H9 (cell line): ENCODE results near the gene CHL1. TPM values are rescaled to one million over a fixed set of nuclear protein-coding genes. Genes with fewer than 3 reads are reported as not detected.

Experiments
- DNase-seq: peaks from one replicate; pipeline ENCODE4 v3.0.0-alpha.2; 2017
- H2AFZ ChIP-seq: one replicate; pipeline ENCODE4 v1.6.1; 2013; ENCODE audit warnings: mild to moderate bottlenecking, low read length, control low read depth, moderate library complexity
- H2AK5ac ChIP-seq: 2 replicates; pipeline ENCODE4 v1.6.1; 2013; ENCODE audit warnings: low read length, control low read depth, mixed read lengths; ENCODE audit not compliant: insufficient read length
- H2BK120ac ChIP-seq: one replicate; pipeline ENCODE4 v1.6.1; 2013; ENCODE audit warnings: low read depth, mild to moderate bottlenecking, low read length, control low read depth, inconsistent platforms; ENCODE audit not compliant: poor library complexity, severe bottlenecking
- H2BK12ac ChIP-seq: 2 replicates; pipeline ENCODE4 v1.6.1; 2013; ENCODE audit warnings: low read length, control low read depth, mixed read lengths, low read depth; ENCODE audit not compliant: insufficient read length
- H2BK15ac ChIP-seq: 2 replicates; pipeline ENCODE4 v1.6.1; 2013; ENCODE audit warnings: low read depth, low read length, control low read depth
- H2BK20ac ChIP-seq: one replicate; pipeline ENCODE4 v1.6.1; 2013; ENCODE audit warnings: low read depth, mild to moderate bottlenecking, low read length, control low read depth, inconsistent platforms; ENCODE audit not compliant: poor library complexity, severe bottlenecking
- H2BK5ac ChIP-seq: 2 replicates; pipeline ENCODE4 v1.6.1; 2013; ENCODE audit warnings: low read length, control low read depth, mixed read lengths; ENCODE audit not compliant: insufficient read length
- H3K14ac ChIP-seq: 2 replicates; pipeline ENCODE4 v1.6.1; 2013; ENCODE audit warnings: low read length, control low read depth; ENCODE audit not compliant: insufficient read depth
- H3K18ac ChIP-seq: 2 replicates; pipeline ENCODE4 v1.6.1; 2013; ENCODE audit warnings: low read depth, mild to moderate bottlenecking, mixed read lengths, low read length, control low read depth; ENCODE audit not compliant: insufficient read length
- H3K23ac ChIP-seq: 2 replicates; pipeline ENCODE4 v1.6.1; 2013; ENCODE audit warnings: low read length, control low read depth, mixed read lengths, low read depth; ENCODE audit not compliant: insufficient read length
- H3K23me2 ChIP-seq: 2 replicates; pipeline ENCODE4 v1.6.1; 2013; ENCODE audit warnings: low read depth, mild to moderate bottlenecking, mixed read lengths, low read length, control low read depth; ENCODE audit not compliant: insufficient read length, poor library complexity, severe bottlenecking
- H3K27ac ChIP-seq: 2 replicates; pipeline ENCODE4 v1.5.1; 2013; ENCODE audit warnings: low read length, control low read depth, mixed read lengths, low read depth; ENCODE audit not compliant: insufficient read length
- H3K27me3 ChIP-seq: 2 replicates; pipeline ENCODE4 v1.6.1; 2013; ENCODE audit warnings: low read length, control low read depth, inconsistent platforms; ENCODE audit not compliant: insufficient read depth
- H3K4ac ChIP-seq: 2 replicates; pipeline ENCODE4 v1.6.1; 2013; ENCODE audit warnings: low read depth, mild to moderate bottlenecking, control low read depth, inconsistent platforms, low read length, moderate library complexity
- H3K4me1 ChIP-seq: 2 replicates; pipeline ENCODE4 v1.6.1; 2013; ENCODE audit warnings: low read length, control low read depth, inconsistent platforms; ENCODE audit not compliant: insufficient read depth
- H3K4me2 ChIP-seq: 2 replicates; pipeline ENCODE4 v1.6.1; 2013; ENCODE audit warnings: low read length, control low read depth, mixed read lengths; ENCODE audit not compliant: insufficient read length, insufficient read depth
- H3K56ac ChIP-seq: 2 replicates; pipeline ENCODE4 v1.6.1; 2013; ENCODE audit warnings: low read depth, mild to moderate bottlenecking, mixed read lengths, low read length, control low read depth; ENCODE audit not compliant: insufficient read length
- H3K79me1 ChIP-seq: 2 replicates; pipeline ENCODE4 v1.6.1; 2013; ENCODE audit warnings: low read depth, mild to moderate bottlenecking, moderate library complexity, low read length, control low read depth, inconsistent platforms; ENCODE audit not compliant: insufficient read depth, poor library complexity, severe bottlenecking
- H3K79me2 ChIP-seq: 2 replicates; pipeline ENCODE4 v1.6.1; 2013; ENCODE audit warnings: low read length, control low read depth, inconsistent platforms; ENCODE audit not compliant: insufficient read depth
- H3K9ac ChIP-seq: 2 replicates; pipeline ENCODE4 v1.6.1; 2013; ENCODE audit warnings: low read length, control low read depth, mixed read lengths; ENCODE audit not compliant: insufficient read length; ENCODE audit errors: extremely low read depth
- H3K9me3 ChIP-seq: one replicate; pipeline ENCODE4 v1.6.1; 2013; ENCODE audit warnings: low read depth, low read length, inconsistent platforms; ENCODE audit not compliant: control insufficient read depth
- H3T11ph ChIP-seq: one replicate; pipeline ENCODE4 v1.6.1; 2013; ENCODE audit warnings: mild to moderate bottlenecking, low read length, control low read depth, inconsistent platforms
- H4K20me1 ChIP-seq: one replicate; pipeline ENCODE4 v1.6.1; 2013; ENCODE audit not compliant: control insufficient read depth, insufficient read length, insufficient read depth
- H4K5ac ChIP-seq: 2 replicates; pipeline ENCODE4 v1.6.1; 2013; ENCODE audit warnings: low read depth, mild to moderate bottlenecking, mixed read lengths, low read length, control low read depth; ENCODE audit not compliant: insufficient read length
- H4K8ac ChIP-seq: replicated peaks from 2 replicates; pipeline ENCODE4 v1.6.1; 2013; ENCODE audit warnings: low read length, control low read depth, mixed read lengths, low read depth; ENCODE audit not compliant: insufficient read length
- H4K91ac ChIP-seq: 2 replicates; pipeline ENCODE4 v1.6.1; 2013; ENCODE audit warnings: low read depth, mild to moderate bottlenecking, moderate library complexity, mixed read lengths, low read length, control low read depth; ENCODE audit not compliant: insufficient read length
- H3K27ac Mint-ChIP-seq, 3 experiments: 2 replicates in 2 of 3; 3 replicates in 1 of 3; pipeline ENCODE4 v1.8.0; 2020 to 2021; ENCODE audit warnings: mixed read lengths in 3 of 3, mild to moderate bottlenecking in 1 of 3, moderate library complexity in 1 of 3
- H3K27me3 Mint-ChIP-seq: 2 replicates; pipeline ENCODE4 v1.8.0; 2021; ENCODE audit warnings: low read depth, mild to moderate bottlenecking, moderate library complexity, mixed read lengths
- H3K36me3 Mint-ChIP-seq, 3 experiments: 2 replicates in 2 of 3; 3 replicates in 1 of 3; pipeline ENCODE4 v1.8.0; 2020 to 2021; ENCODE audit warnings: low read depth in 3 of 3, mixed read lengths in 3 of 3; ENCODE audit not compliant: insufficient read depth in 1 of 3
- H3K4me1 Mint-ChIP-seq, 2 experiments: 2 replicates each; pipeline ENCODE4 v1.8.0; 2020; ENCODE audit warnings: mixed read lengths in 2 of 2
- H3K4me3 Mint-ChIP-seq, 2 experiments: 2 replicates in 1 of 2; 3 replicates in 1 of 2; pipeline ENCODE4 v1.8.0; 2020 to 2021; ENCODE audit warnings: mild to moderate bottlenecking in 2 of 2, mixed read lengths in 2 of 2, moderate library complexity in 1 of 2
- H3K9me3 Mint-ChIP-seq, 2 experiments: 2 replicates in 1 of 2; 3 replicates in 1 of 2; pipeline ENCODE4 v1.8.0; 2020; ENCODE audit warnings: mild to moderate bottlenecking in 2 of 2, mixed read lengths in 2 of 2, moderate library complexity in 1 of 2
- WGBS: extraction: QIAGEN DNeasy Blood & Tissue Kit; methylation state at CpG from one replicate; pipeline ENCODE4 v1.1.7; 2013; ENCODE audit warnings: missing lambda C conversion rate, low lambda C conversion rate, mixed read lengths; ENCODE audit not compliant: insufficient read length; ENCODE audit errors: extremely low coverage; 5-methylcytosine and 5-hydroxymethylcytosine counted together
- total RNA-seq: library from RNA; stranded (reverse); gene quantifications from 2 replicates; pipeline ENCODE4 v1.2.1, GENCODE V29; 2021
- TF ChIP-seq, protein P1 (sequence below): fragments of 200-600 bp; sonication (generic); conservative IDR thresholded peaks from 3 replicates; pipeline ENCODE4 v1.8.0; 2021; ENCODE audit warnings: antibody characterized with exemption, mild to moderate bottlenecking

CHL1 gene
- total RNA-seq, 1 experiment from 2014 or later = not detected

DNA sequence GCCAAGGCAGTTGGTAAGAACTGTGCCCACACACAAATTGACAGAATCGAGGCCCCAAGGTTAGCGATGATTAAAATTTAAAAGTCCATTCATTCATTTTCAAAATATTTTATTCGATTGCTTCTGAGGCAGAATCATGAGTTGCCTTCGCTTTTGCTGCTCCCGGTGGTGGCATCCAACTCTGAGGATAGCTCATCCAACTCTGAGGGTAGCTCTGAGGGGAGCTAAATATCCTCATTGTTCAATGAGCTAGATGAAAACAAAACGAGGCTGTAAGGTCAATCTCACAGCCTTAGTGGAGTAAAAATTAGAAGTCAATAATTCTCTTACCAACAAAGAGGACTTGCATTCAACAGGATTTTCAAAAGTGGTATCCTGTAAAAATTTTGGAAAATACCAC is 897 bp upstream of the CHL1 start:
- H4K5ac ChIP-seq = no peak overlapping the region
- WGBS = no CpG with 5 or more reads among the region's 6 CpGs
- H3K23ac ChIP-seq = no peak overlapping the region
- Mint-ChIP-seq H3K4me1 (peaks cover 0 to 5% of the 10 kb centered on the region in 2 experiments; a peak in 2 of 4 replicates), H3K36me3 (no peaks in the 10 kb centered on the region; a peak in 1 of 7 replicates), H3K27me3 (peaks cover 73% of the 10 kb centered on the region), H3K4me3 (no peak overlapping the region), H3K27ac (no peak overlapping the region), H3K9me3 (no peaks in the 10 kb centered on the region)
- peaks cover 6% of the 10 kb centered on the region; the same call in 1 of the 2 replicates for H3K27me3 ChIP-seq
- H3K4ac ChIP-seq = no peak overlapping the region
- H2AK5ac ChIP-seq = no peak overlapping the region
- TF ChIP-seq, protein P1, sequence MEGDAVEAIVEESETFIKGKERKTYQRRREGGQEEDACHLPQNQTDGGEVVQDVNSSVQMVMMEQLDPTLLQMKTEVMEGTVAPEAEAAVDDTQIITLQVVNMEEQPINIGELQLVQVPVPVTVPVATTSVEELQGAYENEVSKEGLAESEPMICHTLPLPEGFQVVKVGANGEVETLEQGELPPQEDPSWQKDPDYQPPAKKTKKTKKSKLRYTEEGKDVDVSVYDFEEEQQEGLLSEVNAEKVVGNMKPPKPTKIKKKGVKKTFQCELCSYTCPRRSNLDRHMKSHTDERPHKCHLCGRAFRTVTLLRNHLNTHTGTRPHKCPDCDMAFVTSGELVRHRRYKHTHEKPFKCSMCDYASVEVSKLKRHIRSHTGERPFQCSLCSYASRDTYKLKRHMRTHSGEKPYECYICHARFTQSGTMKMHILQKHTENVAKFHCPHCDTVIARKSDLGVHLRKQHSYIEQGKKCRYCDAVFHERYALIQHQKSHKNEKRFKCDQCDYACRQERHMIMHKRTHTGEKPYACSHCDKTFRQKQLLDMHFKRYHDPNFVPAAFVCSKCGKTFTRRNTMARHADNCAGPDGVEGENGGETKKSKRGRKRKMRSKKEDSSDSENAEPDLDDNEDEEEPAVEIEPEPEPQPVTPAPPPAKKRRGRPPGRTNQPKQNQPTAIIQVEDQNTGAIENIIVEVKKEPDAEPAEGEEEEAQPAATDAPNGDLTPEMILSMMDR = no peak
- no peak overlapping the region for H2AFZ ChIP-seq
- H3K23me2 ChIP-seq = peaks cover 16% of the 10 kb centered on the region
- no peak overlapping the region for H2BK12ac ChIP-seq
- H2BK20ac ChIP-seq = no peak overlapping the region
- no peak overlapping the region for H3T11ph ChIP-seq
- H3K79me2 ChIP-seq = no peaks in the 10 kb centered on the region
- no peak overlapping the region for H2BK5ac ChIP-seq
- DNase-seq = no peak
- no peak overlapping the region for H3K18ac ChIP-seq
- H3K56ac ChIP-seq = no peak overlapping the region
- H3K27ac ChIP-seq = no peak overlapping the region
- no peaks in the 10 kb centered on the region for H4K20me1 ChIP-seq
- H3K79me1 ChIP-seq = no peaks in the 10 kb centered on the region
- H3K4me2 ChIP-seq = no peak overlapping the region
- no peak overlapping the region for H3K9ac ChIP-seq
- no peak overlapping the region for H3K14ac ChIP-seq
- H4K91ac ChIP-seq = no peak overlapping the region
- H2BK120ac ChIP-seq = no peak overlapping the region
- H4K8ac ChIP-seq = no peak overlapping the region
- no peaks in the 10 kb centered on the region for H3K4me1 ChIP-seq
- H2BK15ac ChIP-seq = no peak overlapping the region
- H3K9me3 ChIP-seq = no peaks in the 10 kb centered on the region
